Nephron progenitor cell (in vitro differentiated cells): ENCODE measurements around the gene MIB2.

ENCODE experiments used
- DNase-seq: peaks from one replicate; pipeline ENCODE4 v3.0.0; 2021
- H3K27ac Mint-ChIP-seq: 2 replicates; pipeline ENCODE4 v1.8.0; 2021; ENCODE audit warnings: mild to moderate bottlenecking, moderate library complexity, mixed read lengths
- H3K27me3 Mint-ChIP-seq: 2 replicates; pipeline ENCODE4 v1.8.0; 2021; ENCODE audit warnings: mild to moderate bottlenecking, low read depth, mixed read lengths; ENCODE audit not compliant: poor library complexity
- H3K36me3 Mint-ChIP-seq: 2 replicates; pipeline ENCODE4 v1.8.0; 2021; ENCODE audit warnings: low read depth, mixed read lengths
- H3K4me1 Mint-ChIP-seq: 2 replicates; pipeline ENCODE4 v1.8.0; 2021; ENCODE audit warnings: mixed read lengths
- H3K4me3 Mint-ChIP-seq: 2 replicates; pipeline ENCODE4 v1.8.0; 2021; ENCODE audit warnings: mild to moderate bottlenecking, moderate library complexity, mixed read lengths
- H3K9me3 Mint-ChIP-seq: 2 replicates; pipeline ENCODE4 v1.8.0; 2021; ENCODE audit warnings: mild to moderate bottlenecking, moderate library complexity, mixed read lengths
- CTCF ChIP-seq: fragments of 200-600 bp; sonication (generic); IDR thresholded peaks from 2 replicates; pipeline ENCODE4 v1.5.0; 2021; ENCODE audit warnings: antibody characterized with exemption

MIB2 gene

GRCh38 chr1:1617516-1617915 is 2.2 kb downstream of the MIB2 start:
- Mint-ChIP-seq H3K4me1 (peaks cover 26% of the 10 kb centered on the region), H3K36me3 (no peaks in the 10 kb centered on the region), H3K27me3 (no peaks in the 10 kb centered on the region), H3K9me3 (no peaks in the 10 kb centered on the region), H3K4me3 (peak overlapping the region; percentile 83), H3K27ac (peak overlapping the region; percentile 48)
- no peak for DNase-seq
- TF ChIP-seq CTCF = no peak

- H3K4me1 Mint-ChIP-seq = peaks cover 29% of the 10 kb centered on the region
- no peaks in the 10 kb centered on the region for H3K27me3 Mint-ChIP-seq
- no peaks in the 10 kb centered on the region for H3K36me3 Mint-ChIP-seq
- H3K4me3 Mint-ChIP-seq = peak overlapping the region; percentile 83
- DNase-seq = no peak
- TF ChIP-seq CTCF = no peak
- no peaks in the 10 kb centered on the region for H3K9me3 Mint-ChIP-seq
- no peak overlapping the region for H3K27ac Mint-ChIP-seq
Measured at GRCh38 chr1:1617925-1618324, 2.6 kb downstream of the MIB2 start.

- Mint-ChIP-seq H3K36me3 (no peaks in the 10 kb centered on the region), H3K4me3 (no peak overlapping the region), H3K9me3 (no peaks in the 10 kb centered on the region), H3K27me3 (no peaks in the 10 kb centered on the region), H3K4me1 (peaks cover 27% of the 10 kb centered on the region), H3K27ac (no peak overlapping the region)
- no peak for DNase-seq
- no peak for TF ChIP-seq CTCF
Measured at GRCh38 chr1:1618396-1619068, 3.2 kb downstream of the MIB2 start.

GRCh38 chr1:1619917-1620361 is 4.6 kb downstream of the MIB2 start:
- DNase-seq = peak; percentile 38
- H3K36me3 Mint-ChIP-seq = no peaks in the 10 kb centered on the region
- no peak overlapping the region for H3K27ac Mint-ChIP-seq
- no peak overlapping the region for H3K4me3 Mint-ChIP-seq
- H3K27me3 Mint-ChIP-seq = no peaks in the 10 kb centered on the region
- no peaks in the 10 kb centered on the region for H3K9me3 Mint-ChIP-seq
- peak; percentile 20 for TF ChIP-seq CTCF
- H3K4me1 Mint-ChIP-seq = peaks cover 13% of the 10 kb centered on the region

GRCh38 chr1:1620433-1621139 is 5.3 kb downstream of the MIB2 start:
- Mint-ChIP-seq H3K27me3 (no peaks in the 10 kb centered on the region), H3K36me3 (no peaks in the 10 kb centered on the region), H3K9me3 (no peaks in the 10 kb centered on the region), H3K4me3 (no peak overlapping the region), H3K4me1 (peaks cover 11% of the 10 kb centered on the region), H3K27ac (no peak overlapping the region)
- no peak for TF ChIP-seq CTCF
- DNase-seq = no peak
